Stimulated activated CD4-positive, alpha-beta T cell treated with anti-CD3 and anti-CD28 coated beads, TNF-alpha, amount 100 ng/mL, for 4 hours (primary cell): ENCODE measurements around the gene PDK1.
"Not testable (repeated sequence)": the region's sequence is repeated elsewhere in the genome, so short reads cannot be mapped to it uniquely, and the experiment has no call there.

ENCODE experiments used
- DNase-seq, 3 experiments: peaks; one replicate each; pipeline ENCODE4 v3.0.0-alpha.2; 2020; ENCODE audit warnings: low read depth in 3 of 3

The PDK1 gene

DNA sequence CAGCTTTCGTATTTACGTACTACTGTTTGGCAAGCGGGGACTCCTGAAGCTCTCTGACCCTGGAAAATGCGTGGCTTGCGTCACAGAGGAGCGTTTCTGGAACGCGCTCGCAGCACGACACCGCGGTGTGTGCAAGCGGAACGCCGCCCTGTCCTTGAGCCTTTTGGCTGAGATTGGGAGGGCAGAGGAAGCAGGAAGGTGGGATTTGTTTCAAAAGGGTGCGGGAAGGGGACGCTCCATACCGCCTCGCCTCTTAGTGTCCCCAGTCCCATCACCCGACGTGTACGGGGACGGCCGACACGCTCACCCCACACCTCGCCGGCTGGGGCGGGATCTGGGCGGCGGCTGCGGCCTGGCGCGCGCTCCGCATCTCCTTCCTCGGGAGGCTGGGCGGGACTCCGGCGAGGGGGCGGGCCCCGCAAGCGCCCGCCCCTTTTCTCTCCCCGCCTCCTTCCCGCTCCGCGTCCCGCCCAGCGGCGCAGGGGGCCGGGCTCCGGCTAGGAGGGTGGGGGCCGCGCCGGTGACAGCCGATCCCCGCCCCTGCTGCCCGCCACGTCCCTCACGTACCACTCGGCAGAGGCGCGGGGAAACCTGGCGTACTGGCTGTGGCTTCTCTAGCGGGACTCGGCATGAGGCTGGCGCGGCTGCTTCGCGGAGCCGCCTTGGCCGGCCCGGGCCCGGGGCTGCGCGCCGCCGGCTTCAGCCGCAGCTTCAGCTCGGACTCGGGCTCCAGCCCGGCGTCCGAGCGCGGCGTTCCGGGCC lies at the start of gene PDK1:
Gene PDK1 (plus strand): TSS at position 569 of the 762 bp plus-strand sequence. CDS start 61 bp downstream, at position 630.
- DNase-seq = peak; percentile 82 to 87 (median 86)

DNA sequence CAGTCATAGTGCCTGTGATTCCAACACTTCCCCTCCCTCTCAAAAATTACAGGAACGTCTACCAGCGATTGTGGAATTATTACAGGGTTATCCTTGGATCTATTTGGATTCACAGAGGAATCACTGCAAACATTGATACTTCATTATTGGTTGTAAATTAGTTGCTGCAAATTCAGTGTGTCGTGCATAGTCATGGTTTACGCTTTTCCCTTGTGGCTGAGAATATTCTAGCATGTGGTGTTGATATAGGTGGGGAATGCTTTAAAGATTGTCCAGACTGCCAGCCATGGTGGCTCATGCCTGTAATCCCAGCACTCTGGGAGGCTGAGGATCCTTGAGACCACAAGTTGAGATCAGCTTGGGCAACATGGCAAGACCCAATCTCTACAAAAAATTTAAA lies 48.7 kb upstream of the PDK1 start:
- DNase-seq = no peak

DNA sequence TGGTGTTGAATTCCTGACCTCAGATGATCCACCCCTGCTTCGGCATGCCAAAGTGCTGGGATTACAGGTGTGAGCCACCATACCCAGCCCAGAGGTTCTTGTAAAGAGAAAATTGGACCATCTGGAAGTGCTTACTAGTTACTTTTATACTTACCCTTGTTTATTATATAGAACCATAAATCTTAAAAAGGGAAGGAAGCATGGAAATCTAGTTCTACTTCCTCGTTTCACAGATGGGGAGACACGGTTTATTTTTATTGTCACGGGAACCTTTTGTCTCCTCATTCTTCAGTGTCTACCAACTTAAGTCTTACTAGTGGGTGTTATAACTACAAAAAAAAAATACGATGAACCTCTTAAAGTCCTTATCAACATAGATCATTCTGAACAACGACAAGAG lies 45.8 kb upstream of the PDK1 start:
- DNase-seq = no peak

DNA sequence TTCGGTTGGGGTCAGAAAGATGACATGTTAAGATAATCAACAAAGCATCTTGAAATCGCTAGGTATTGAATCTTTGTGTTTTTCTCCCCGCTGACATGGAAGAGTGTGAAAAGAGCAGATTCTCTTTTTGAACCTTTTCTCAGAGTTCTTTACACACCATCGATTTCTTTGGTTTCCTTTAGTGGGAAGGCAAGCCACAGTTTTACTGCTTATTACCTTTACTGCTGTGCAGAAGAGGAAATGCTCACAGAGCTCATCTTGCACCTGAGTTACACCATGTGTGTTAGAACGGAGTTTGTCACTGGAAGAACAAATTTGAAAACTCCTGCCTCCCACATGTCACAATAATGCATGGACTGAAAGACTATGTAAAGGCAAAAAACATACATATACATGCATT lies 45.3 kb upstream of the PDK1 start:
- no peak for DNase-seq

DNA sequence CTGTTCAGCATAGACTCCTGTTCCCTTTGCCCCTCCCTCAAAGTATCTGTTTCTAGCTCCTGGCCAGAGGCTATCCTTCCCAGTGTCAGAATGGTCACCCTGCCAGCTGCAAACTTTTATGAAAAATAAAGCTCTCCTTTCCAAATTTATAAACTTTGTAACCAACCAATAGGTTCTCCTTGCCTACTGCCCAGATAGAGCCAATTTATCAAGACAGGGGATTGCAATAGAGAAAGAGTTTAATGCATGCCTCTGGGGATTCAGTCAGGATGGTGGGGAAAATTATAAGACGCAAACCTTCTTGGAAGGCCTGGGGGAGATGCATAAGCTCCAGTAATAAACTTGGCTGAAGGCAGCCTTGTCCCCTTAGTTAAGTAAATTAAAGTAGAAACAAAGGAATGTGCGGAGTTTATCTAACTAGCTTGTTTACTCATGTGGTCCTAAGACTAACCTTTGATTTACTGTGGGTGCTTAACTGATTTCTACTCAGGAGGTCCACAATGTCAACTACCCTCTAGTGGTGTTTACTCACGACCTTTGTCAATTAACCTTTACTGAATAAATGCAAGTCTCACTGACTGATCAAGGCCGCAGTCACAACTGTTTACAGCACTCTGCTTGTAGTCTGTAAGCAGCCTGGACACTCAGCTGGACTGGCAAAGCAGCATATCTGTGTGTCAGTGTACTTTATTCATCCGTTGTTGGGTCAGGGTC lies 42.9 kb upstream of the PDK1 start:
- DNase-seq = no peak

DNA sequence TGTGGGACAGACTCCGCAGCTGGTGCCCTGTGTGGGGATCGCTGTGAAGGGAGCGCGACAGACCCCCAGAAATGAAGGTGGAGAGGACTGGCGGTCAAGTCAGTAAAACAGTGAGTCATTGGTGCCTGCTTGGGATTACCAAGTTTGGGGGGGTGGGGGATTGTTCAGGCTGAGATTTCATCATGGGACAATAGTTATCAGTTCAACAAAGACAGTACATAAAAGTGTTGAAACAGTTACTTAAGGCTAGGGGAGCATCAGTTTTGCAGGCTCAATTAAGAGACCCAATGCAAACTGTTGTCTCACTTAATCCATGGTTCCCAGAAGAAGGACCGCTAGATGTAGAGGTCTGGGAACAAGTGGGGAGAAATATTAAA lies 42.4 kb upstream of the PDK1 start:
- no peak for DNase-seq

DNA sequence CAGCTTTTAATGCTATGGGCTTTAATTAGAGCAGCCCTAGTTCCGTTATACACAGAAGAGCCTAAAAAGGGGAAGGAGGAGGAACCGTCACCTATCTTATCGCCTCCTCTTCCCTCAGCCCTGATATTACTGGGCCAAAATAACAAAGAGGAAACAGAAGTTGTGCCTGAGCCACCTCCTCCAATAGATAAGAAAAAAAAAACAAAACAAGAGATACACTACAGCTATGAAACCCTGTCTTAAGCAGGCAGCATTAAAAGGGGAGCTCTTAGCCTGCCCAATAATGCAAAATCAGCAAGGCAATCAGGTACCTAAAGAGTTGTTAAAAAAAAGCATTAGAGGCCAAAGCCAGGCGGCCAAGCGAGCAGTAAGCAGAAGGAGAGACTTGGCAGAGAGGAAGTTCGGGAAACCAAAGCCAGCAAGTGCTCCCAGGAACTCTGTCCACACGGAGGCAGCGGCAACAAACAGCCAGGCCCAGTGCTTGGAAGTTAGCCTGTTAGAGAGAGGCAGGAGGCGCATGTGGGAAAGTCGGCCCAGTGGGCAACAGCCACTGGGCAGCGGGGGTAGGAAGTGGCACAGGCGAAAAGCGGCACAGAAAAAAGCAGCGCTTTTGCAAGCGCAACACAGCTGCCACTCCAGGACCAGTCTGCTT lies 41.8 kb upstream of the PDK1 start:
- no peak for DNase-seq

DNA sequence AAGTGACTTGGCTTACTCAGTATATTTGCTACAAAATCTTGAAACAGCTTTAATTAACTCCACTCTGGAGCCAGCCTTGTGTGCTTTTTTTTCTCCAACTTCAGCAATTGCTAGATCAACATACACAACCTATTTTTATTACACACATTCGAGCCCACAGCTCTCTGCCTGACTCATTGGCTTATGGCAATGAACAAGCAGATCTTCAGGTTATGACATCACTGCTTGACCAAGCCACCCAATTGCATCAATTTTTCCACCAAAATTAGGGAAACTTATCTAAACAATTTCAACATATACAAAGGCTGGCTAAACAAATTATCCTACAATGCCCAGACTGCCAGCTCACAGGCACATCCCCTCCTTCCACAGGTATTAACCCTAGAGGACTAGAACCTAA lies 39.6 kb upstream of the PDK1 start:
- DNase-seq = no peak

DNA sequence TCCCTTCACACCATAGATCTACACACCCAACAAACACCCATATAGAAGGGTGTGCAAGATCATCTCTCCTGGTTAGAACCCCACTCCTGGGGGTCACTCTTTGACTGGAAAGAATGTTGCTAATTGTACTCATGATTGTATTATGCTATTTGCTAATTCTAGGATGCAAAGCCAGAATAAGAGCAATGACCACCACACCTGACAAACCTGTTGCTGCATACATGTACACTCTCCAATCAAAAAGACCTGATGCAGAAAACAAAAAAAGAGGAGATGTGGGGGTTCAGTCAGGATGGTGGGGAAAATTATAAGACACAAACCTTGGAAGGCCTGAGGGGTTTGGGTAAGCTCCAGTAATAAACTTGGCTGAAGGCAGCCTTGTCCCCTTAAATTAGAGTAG lies 36.9 kb upstream of the PDK1 start:
- no peak for DNase-seq

DNA sequence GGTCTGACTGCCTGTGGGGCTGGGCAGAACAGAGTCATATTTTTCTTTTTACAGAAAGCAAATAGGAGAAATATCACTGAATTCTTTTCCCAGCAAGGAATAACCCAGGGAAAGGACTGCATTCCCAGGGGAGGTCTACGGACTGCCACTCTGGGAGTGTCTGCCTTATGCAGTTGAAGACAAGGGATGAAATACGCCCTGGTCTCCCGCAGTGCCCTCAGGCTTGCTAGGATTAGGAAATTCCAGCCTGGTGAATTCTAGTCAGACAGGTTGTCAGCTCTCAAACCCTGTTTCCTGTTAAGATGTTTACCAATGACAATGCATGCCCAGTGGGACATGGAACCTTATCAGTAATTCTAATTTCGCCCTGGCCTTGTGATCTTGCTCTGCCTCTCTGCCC lies 30.3 kb upstream of the PDK1 start:
- DNase-seq = no peak

DNA sequence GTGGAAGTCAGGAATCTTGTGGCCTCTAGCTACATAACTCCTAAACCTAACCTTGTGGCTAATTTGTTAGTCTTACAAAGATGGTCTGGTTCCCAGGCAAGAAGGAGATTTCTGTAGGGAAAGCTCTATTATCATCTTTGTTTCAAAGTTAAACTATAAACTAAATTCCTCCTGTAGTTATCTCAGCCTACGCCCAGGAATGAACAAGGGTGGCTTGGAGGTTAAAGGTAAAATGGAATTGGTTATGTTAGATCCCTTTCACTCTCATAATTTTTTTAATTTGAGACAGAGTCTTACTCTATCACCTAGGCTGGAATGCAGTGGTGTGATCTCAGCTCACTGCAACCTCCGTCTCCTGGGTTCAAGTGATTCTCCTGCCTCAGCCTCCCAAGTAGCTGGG lies 24.6 kb upstream of the PDK1 start:
- no peak for DNase-seq

DNA sequence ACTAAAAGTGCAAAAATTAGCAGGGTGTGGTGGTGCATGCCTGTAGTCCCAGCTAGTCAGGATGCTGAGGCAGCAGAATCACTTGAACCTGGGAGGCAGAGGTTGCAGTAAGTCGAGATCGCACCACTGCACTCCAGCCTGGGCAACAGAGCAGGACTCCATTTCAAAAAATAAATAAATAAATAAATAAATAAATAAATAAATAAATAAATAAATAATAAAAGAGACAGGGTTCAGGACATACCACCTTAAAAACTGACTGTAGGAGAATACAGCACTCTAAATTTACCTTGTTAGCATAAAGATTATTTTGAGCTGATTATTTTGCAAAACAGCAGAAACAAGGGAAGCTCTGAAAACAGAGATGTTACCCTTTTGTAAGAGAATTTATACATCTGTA lies 23.4 kb upstream of the PDK1 start:
- not testable (repeated sequence) for DNase-seq

DNA sequence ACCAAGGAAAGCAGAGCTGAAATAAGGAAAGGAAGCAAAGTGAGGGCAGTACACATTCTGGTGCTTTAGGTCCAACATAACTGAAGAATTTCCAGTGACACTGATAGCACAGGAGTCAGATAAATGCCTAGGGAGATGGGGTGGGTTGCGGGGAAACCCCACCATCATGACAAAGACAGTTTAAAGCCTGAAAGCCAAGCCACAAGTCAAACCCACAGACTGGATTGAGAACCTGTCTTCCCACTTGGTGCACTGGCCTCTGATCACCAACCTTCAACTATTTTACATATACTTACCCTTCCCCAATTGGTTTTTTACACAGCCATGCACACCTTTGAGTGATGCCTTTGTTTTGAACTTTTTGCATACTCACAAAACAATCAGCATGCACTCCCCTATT lies 22.2 kb upstream of the PDK1 start:
- DNase-seq = no peak

DNA sequence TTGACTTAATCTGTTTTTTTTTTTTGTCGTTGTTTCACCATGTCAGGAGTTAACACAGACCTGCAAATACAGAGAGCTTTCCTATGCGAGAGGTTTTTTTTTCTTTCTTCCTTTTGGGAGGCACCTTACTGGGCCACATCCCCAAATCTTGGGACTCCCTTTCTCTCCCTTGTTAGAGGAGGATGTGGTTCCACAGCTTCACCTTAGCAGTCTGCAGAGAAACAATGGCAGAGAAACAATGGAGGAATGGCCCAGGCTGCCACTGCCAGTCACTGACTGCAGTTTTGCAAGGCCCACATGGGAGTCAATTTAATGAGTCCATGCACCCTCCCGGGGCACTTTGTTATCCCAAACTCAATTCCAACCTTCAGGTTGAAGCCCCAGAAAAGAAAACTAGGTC lies 20.8 kb upstream of the PDK1 start:
- no peak for DNase-seq

DNA sequence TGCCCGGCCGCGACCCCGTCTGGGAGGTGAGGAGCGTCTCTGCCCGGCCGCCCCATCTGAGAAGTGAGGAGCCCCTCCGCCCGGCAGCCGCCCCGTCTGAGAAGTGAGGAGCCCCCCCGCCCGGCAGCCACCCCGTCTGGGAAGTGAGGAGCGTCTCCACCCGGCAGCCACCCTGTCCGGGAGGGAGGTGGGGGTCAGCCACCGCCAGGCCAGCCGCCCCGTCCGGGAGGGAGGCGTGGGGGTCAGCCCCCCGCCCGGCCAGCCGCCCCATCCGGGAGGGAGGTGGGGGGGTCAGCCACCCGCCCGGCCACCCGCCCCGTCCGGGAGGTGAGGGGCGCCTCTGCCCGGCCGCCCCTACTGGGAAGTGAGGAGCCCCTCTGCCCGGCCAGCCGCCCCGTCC lies 18.0 kb upstream of the PDK1 start:
- DNase-seq = not testable (repeated sequence)

DNA sequence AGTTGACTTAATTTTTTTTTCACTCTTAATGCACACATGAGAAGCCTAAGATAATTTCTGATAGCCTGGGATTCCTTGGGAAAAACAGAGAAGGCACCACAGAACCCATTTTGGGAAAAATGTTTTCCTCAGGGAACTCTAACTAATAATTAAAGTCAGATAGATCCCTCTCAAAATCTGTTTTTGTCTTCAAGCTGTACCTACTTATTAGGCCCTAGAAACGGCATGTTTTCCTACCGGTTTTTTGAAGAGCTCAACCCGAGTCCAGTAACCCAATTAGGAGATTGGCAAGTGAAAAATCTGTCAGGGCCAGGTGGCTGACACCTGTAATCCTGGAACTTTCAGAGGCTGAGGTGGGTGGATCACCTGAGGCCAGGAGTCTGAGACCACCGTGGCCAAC lies 16.1 kb upstream of the PDK1 start:
- no peak for DNase-seq

DNA sequence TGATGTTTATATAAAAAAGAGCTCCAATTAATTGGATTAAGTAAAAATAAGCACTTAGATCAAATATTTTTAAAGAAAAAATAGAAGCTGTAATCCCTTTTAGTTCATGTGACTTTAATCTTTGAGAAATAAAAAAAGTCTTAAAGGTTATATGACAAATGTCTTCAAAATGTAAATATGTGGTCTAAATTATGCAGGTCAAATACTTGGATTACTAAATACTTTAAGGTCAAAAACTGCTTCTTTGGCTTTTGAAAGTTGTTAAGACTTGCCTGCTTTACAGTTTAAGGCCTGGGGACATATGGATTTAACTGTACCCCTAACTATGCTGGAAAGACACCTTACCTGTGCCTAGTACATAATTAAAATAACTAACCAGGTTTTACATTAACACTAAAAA lies 15.5 kb upstream of the PDK1 start:
- DNase-seq = no peak

DNA sequence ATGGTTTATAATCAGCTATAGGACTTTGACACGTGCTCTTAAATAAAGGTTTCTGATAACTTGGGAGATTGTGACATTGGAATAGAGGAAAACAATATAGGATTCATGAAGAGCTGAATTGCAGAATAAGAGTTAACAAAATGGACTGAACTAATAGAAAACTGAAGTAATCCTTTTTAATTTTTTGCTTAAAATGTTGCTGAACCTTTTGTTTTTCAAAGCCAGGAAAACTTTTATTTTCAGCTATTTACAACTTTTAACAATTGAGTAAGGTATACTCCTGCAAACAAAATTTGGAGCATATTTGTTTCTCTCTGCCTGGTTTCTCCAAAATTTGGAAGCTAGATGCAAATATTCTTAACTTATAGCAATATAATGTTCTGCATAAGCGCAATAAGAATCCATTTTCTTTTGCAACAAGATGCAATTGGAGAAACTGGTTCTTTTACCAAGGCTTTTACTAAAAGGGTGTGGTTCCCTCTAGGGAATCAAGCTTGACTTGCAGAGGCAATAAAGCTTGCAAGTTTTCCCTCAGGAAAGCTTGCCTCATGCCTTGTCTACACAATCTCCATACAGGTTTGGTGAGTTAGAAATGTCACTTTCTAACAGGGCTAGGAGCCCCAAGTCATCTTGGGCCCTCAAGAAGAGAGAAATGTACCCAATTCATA lies 10.3 kb upstream of the PDK1 start:
- no peak for DNase-seq

DNA sequence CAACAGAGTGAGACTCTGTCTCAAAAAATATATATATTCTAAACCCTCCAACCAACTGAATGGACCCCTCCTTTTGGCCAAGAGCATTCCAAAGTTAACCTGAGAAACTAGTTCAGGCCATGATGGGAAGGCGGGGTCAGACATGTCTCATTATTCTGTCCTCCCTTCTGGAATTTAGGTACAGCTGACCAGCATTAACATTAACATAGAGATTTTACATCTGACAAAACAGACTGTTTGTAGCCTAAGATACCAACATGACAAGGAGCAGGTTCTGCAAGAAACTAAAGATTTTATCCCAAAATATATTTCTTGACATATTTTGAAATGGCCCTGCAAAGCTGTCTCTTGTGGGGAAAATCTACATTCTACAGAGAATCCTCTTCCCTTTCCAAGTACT lies 6.8 kb upstream of the PDK1 start:
- no peak for DNase-seq

DNA sequence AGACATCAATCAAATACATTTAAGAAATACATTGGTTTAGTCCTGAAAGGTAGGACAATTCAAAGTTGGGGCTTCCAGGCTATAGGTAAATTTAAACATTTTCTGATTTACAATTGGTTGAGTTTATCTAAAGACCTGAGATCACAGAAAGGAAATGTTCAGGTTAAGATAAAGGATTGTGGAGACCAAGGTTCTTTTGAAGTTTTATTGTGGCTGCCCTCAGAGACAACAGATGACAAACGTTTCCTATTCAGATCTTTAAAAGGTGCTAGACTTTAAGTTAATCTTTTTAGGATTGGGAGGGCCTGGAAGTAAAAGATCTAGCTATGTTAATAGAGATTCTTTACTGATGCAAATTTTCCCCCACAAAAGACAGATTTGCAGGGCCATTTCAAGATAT lies 6.1 kb upstream of the PDK1 start:
- DNase-seq = not testable (repeated sequence)

DNA sequence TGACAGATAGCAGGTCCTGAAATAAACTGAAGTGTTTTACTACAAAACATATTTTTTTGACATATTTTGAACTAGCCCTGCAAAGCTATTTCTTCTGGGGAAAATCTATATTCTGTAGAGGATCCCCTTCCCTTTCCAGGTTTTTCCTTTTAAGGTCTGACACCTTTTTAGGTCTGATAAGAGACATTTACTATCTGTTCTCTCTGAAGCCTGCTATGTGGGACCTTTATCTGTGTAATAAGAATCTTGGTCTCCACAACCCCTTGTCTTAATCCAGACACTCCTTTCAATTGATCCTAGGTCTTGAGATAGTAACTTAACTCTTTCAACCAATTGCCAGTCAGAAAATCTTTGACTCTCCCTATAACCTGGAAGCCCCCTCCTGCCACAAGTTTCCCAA lies 5.5 kb upstream of the PDK1 start:
- no peak for DNase-seq

DNA sequence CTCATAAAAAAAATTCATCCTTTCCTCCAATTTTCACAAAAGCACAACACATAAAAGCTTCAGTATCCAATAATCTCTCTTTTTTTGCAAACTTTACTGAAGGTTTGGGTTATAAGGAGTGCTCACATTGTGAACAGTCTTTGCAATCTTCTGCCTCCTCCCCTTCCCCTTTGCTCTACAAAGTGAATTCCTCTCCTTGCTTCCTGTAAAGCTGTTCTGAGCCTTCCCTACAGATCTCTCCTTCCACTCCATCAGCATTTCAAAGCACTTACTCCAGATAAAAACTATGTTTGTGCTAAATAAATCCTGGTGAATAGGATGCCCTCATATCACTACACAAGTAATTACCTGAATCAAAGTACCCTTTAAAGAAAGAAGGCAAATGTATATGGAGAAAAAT lies 4.6 kb upstream of the PDK1 start:
- DNase-seq = no peak
